HCT116 (cell line): Measurements from ENCODE around the gene SPTBN1. TPM values are rescaled to one million over a fixed set of nuclear protein-coding genes. Genes with fewer than 3 reads are reported as not detected.

Source experiments
- ATAC-seq: fragments of 200-7000 bp; cut with Tn5 transposase; 2 replicates; pipeline ENCODE4 v1.9.1; 2020; ENCODE audit warnings: mild to moderate bottlenecking, moderate library complexity
- BruUV-seq: library from RNA; stranded (reverse); fragments of 400-500 nt; replicated peaks from 2 replicates; lab custom pipeline; 2021; lab: Mats Ljungman, UMichigan
- CTCF ChIA-PET: fragments of 300-600 bp; sonication (Branson Sonifier 250); formaldehyde crosslinking; loops from one replicate; lab custom pipeline; 2021; ENCODE audit warnings: antibody characterized with exemption; lab: Charles Lee
- POLR2A ChIA-PET: fragments of 300-600, 350-600 bp; sonication (Branson Sonifier 250); formaldehyde crosslinking; loops from one replicate; lab custom pipeline; 2021; ENCODE audit warnings: antibody characterized with exemption; lab: Charles Lee
- RAD21 ChIA-PET, 2 experiments: fragments of 300-600 bp; sonication (Branson Sonifier 250); formaldehyde crosslinking; loops; one replicate each; lab custom pipeline; 2023; ENCODE audit warnings: low total read pairs in 2 of 2; ENCODE audit not compliant: uncharacterized antibody in 2 of 2, unreplicated experiment in 2 of 2, low non-redundant PET in 1 of 2; lab: Charles Lee
- DNase-seq: peaks from one replicate; pipeline ENCODE4 v3.0.0-alpha.2; 2010; ENCODE audit warnings: low read depth, low spot score
- H2AFZ ChIP-seq: fragments of 200-600 bp; shearing (Covaris generic), sonication (generic); 2 replicates; pipeline ENCODE4 v1.6.1; 2017; ENCODE audit warnings: low read depth, mixed run types, mixed read lengths, antibody characterized with exemption, low read length; ENCODE audit not compliant: poor library complexity, severe bottlenecking
- H3K27ac ChIP-seq: 2 replicates; pipeline ENCODE4 v1.5.1; 2012; ENCODE audit warnings: low read depth, low read length
- H3K27me3 ChIP-seq: fragments of 200-600 bp; sonication (generic); 2 replicates; pipeline ENCODE4 v1.6.1; 2016; ENCODE audit warnings: mixed run types, low read length, mixed read lengths; ENCODE audit not compliant: insufficient read depth
- H3K36me3 ChIP-seq, 2 experiments: fragments of 200-500 bp in 1 of 2; fragments of 200-600 bp in 1 of 2; sonication (Bioruptor generic) in 1 of 2; sonication (generic) in 1 of 2; 2 replicates each; pipeline versions ENCODE4 v1.5.1 to v1.6.1; 2014 to 2016; ENCODE audit warnings: low read length in 2 of 2, inconsistent platforms in 1 of 2, mixed read lengths in 1 of 2, mixed run types in 1 of 2; ENCODE audit not compliant: insufficient read depth in 2 of 2, control insufficient read depth in 1 of 2
- H3K4me1 ChIP-seq, 2 experiments: fragments of 200-600 bp in 1 of 2; sonication (generic) in 1 of 2; 2 replicates each; pipeline versions ENCODE4 v1.5.1 to v1.6.1; 2012 to 2017; ENCODE audit warnings: low read length in 2 of 2, inconsistent platforms in 1 of 2, mild to moderate bottlenecking in 1 of 2, mixed read lengths in 1 of 2, mixed run types in 1 of 2, moderate library complexity in 1 of 2; ENCODE audit not compliant: insufficient read depth in 2 of 2, control insufficient read depth in 1 of 2
- H3K4me2 ChIP-seq: fragments of 200-600 bp; sonication (generic); 2 replicates; pipeline ENCODE4 v1.6.1; 2017; ENCODE audit warnings: mixed run types, low read length, mixed read lengths
- H3K4me3 ChIP-seq, 2 experiments: fragments of 200-600 bp in 1 of 2; sonication (generic) in 1 of 2; replicated peaks in 1 of 2; 2 replicates each; pipeline ENCODE4 v1.5.1; 2011 to 2016; ENCODE audit warnings: low read length in 2 of 2, control low read depth in 1 of 2, low read depth in 1 of 2, mild to moderate bottlenecking in 1 of 2, mixed read lengths in 1 of 2, mixed run types in 1 of 2
- H3K79me2 ChIP-seq: fragments of 200-600 bp; sonication (generic); 2 replicates; pipeline ENCODE4 v1.6.1; 2017; ENCODE audit warnings: mild to moderate bottlenecking, mixed run types, low read length, moderate library complexity, mixed read lengths; ENCODE audit not compliant: insufficient read depth
- H3K9ac ChIP-seq: fragments of 200-600 bp; sonication (generic); 2 replicates; pipeline ENCODE4 v1.6.1; 2016; ENCODE audit warnings: low read length, mixed read lengths
- H3K9me2 ChIP-seq: fragments of 200-600 bp; sonication (generic), shearing (Covaris generic); 2 replicates; pipeline ENCODE4 v1.6.1; 2017; ENCODE audit warnings: mixed run types, mild to moderate bottlenecking, moderate library complexity; ENCODE audit not compliant: insufficient read depth
- H3K9me3 ChIP-seq, 2 experiments: fragments of 200-500 bp in 1 of 2; fragments of 200-600 bp in 1 of 2; sonication (Bioruptor generic) in 1 of 2; sonication (generic) in 1 of 2; 2 replicates each; pipeline ENCODE4 v1.6.1; 2014 to 2017; ENCODE audit warnings: low read length in 2 of 2, mixed read lengths in 2 of 2, inconsistent platforms in 1 of 2, low read depth in 1 of 2, mild to moderate bottlenecking in 1 of 2, mixed run types in 1 of 2, moderate library complexity in 1 of 2; ENCODE audit not compliant: control insufficient read depth in 1 of 2, insufficient read depth in 1 of 2
- H4K20me1 ChIP-seq: fragments of 200-600 bp; sonication (generic), shearing (Covaris generic); 2 replicates; pipeline ENCODE4 v1.6.1; 2017; ENCODE audit warnings: mixed run types, mild to moderate bottlenecking, moderate library complexity; ENCODE audit not compliant: insufficient read depth
- ATF3 ChIP-seq: IDR thresholded peaks from 2 replicates; pipeline ENCODE4 v1.6.1; 2012
- CTCF ChIP-seq, 3 experiments: fragments of 200-600 bp in 1 of 3; sonication (generic) in 1 of 3; IDR thresholded peaks in 2 of 3; conservative IDR thresholded peaks in 1 of 3; 2 replicates each; pipeline ENCODE4 v1.5.1; 2012 to 2017; ENCODE audit warnings: low read depth in 2 of 3, low read length in 2 of 3, antibody characterized with exemption in 1 of 3, borderline replicate concordance in 1 of 3, control low read depth in 1 of 3, mild to moderate bottlenecking in 1 of 3, mixed read lengths in 1 of 3, mixed run types in 1 of 3, moderate library complexity in 1 of 3; ENCODE audit not compliant: insufficient read depth in 1 of 3
- EZH2 ChIP-seq: fragments of 200-600 bp; sonication (generic); IDR thresholded peaks from 2 replicates; pipeline ENCODE4 v1.6.1; 2017; ENCODE audit warnings: antibody characterized with exemption, mixed run types
- FOSL1 ChIP-seq: IDR thresholded peaks from 2 replicates; pipeline ENCODE4 v1.6.1; 2012; ENCODE audit warnings: low read depth
- SRF ChIP-seq: IDR thresholded peaks from 2 replicates; pipeline ENCODE4 v1.6.1; 2012; ENCODE audit warnings: low read depth
- TCF7L2 ChIP-seq: IDR thresholded peaks from 2 replicates; pipeline ENCODE4 v1.7.0; 2011; ENCODE audit warnings: borderline replicate concordance, inconsistent platforms; ENCODE audit not compliant: insufficient read depth, insufficient read length; ENCODE audit errors: extremely low read depth
- YY1 ChIP-seq: IDR thresholded peaks from 2 replicates; pipeline ENCODE4 v1.6.1; 2011; ENCODE audit warnings: low read length, low read depth, moderate library complexity, mild to moderate bottlenecking; ENCODE audit not compliant: insufficient replicate concordance; ENCODE audit errors: extremely low read depth
- ZBTB33 ChIP-seq: IDR thresholded peaks from 2 replicates; pipeline ENCODE4 v1.6.1; 2011; ENCODE audit warnings: mild to moderate bottlenecking, low read length, moderate library complexity; ENCODE audit not compliant: insufficient replicate concordance; ENCODE audit errors: extremely low read depth
- intact Hi-C: fragments of 100-400 bp; cut with micrococcal nuclease; formaldehyde crosslinking; loops from 2 replicates; pipeline ENCODE4 v1.10.0; 2022
- total RNA-seq: library from RNA; stranded (reverse); gene quantifications from one replicate; pipeline ENCODE4 v1.2.1, GENCODE V29; 2021; ENCODE audit not compliant: unreplicated experiment

The SPTBN1 gene
- total RNA-seq, 1 experiment from 2014 or later = 84.4 TPM

DNA sequence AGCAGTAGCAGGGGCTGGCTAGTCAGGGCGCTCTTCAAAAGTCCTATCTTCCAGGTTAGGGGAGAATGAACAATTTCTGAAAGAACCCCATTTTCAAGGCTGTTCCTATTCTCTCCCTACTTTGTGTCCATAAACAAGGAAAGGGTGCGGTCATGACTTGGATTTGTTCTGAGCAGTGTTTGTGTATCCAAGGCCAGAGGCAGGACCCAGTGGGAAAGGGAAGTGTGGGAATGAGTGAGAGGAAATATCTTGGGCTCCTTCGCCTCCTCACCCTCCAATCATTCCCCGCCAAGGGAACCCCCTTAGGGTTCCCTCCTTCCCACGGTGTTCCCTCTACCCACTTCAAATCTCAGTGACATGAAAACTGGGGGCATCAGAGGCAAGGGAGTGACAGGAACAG, 25.5 kb upstream of the SPTBN1 start (continued):
- no peak for TF ChIP-seq TCF7L2

- no peak for TF ChIP-seq CTCF (IDR thresholded peaks at IDR 0.05 in 2 of 3, conservative IDR thresholded peaks at IDR 0.05 in 1 of 3; ENCODE audit: borderline replicate concordance in 1 of 3, insufficient read depth in 1 of 3, low read depth in 2 of 3, low read length in 2 of 3)
- TF ChIP-seq ATF3 = no peak
- no peak for TF ChIP-seq FOSL1
- no peak for TF ChIP-seq YY1
- TF ChIP-seq SRF = no peak
- TF ChIP-seq EZH2 = no peak
- TF ChIP-seq ZBTB33 = no peak
- TF ChIP-seq, all 23 proteins: peak for 0
- ChIA-PET POLR2A (no interaction called here), RAD21 (no interaction called here), CTCF (no interaction called here)
- Histone ChIP-seq H3K9me3 (no peaks in the 10 kb centered on the region), H3K9ac (no peak overlapping the region), H3K27me3 (no peaks in the 10 kb centered on the region), H2AFZ (no peak overlapping the region), H4K20me1 (no peaks in the 10 kb centered on the region), H3K4me3 (no peak overlapping the region), H3K4me1 (no peaks in the 10 kb centered on the region), H3K9me2 (no peaks in the 10 kb centered on the region), H3K79me2 (no peaks in the 10 kb centered on the region), H3K4me2 (no peak overlapping the region), H3K27ac (no peak overlapping the region), H3K36me3 (no peaks in the 10 kb centered on the region)
- no TSS peak for BruUV-seq
- DNase-seq = no peak
- intact Hi-C loops = no loop called here
- ATAC-seq = no peak
Measured at GRCh38 chr2:54432251-54433015, 23.7 kb upstream of the SPTBN1 start.
